HPDE6-E6E7 (cell line): ENCODE measurements around the gene RELB.

ENCODE experiments used
- DNase-seq: peaks from one replicate; pipeline ENCODE4 v3.0.0; 2011; ENCODE audit warnings: missing footprints; ENCODE audit errors: extremely low spot score

RELB gene

DNA sequence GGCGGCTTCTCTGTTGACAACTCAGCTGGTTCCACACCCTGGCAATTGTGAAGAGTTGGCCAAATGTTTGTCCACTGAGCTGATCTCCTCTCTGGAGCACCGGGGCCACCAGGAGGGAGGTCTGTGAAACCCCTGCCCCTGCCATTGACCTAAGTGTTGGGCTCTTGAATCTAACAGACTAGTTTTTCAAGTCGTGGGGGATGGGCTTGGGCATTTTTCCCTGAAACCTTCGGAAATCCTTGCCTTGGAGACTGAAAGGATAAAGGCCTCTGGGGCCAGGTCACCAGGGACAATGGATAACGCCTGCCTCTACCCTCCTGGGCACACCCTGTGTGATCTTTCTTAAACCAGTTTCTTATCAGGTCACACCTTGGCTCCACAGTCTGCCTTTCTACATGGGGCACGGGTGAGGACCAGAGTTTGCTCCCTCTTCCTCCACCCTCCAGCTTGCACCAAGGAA, 78.7 kb downstream of the RELB start:
- no peak for DNase-seq

DNA sequence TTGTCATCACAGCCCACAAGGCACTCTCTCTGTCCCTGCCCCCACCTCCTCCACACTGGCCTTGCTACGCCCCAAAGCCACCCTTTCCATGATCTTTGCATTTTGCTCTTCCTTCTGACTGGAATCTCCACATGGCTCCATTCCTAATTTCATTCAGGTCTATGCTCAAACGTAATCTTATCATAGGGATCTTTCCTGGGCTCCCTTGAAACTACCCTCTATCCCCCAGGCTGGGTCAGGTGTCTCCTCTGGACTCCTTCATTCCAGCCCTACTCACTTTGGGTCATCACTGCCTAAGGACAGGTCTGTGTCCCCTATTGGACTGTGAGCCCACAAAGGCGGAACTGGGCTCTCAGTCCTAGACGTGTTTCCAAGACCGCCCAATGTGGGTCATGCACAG, 80.9 kb downstream of the RELB start:
- DNase-seq, result no peak

DNA sequence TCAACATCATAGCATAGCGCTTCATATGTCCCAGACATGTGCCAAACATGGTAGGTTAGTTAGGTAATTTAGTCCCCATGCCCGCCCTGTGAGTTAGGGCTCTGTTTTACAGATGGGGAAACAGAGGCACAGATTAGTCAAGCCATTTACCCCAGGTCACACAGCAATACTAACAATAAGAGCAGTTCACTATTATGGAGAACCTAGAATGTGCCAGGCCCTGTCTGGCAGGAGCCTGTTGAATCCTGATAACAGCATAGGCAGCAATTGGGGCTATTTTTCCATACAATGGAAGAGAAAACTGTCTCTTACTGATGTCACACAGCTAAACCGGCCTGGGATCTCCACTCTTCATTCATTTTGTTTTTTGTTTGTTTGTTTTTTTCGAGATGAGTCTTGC, 85.2 kb downstream of the RELB start:
- no peak for DNase-seq

DNA sequence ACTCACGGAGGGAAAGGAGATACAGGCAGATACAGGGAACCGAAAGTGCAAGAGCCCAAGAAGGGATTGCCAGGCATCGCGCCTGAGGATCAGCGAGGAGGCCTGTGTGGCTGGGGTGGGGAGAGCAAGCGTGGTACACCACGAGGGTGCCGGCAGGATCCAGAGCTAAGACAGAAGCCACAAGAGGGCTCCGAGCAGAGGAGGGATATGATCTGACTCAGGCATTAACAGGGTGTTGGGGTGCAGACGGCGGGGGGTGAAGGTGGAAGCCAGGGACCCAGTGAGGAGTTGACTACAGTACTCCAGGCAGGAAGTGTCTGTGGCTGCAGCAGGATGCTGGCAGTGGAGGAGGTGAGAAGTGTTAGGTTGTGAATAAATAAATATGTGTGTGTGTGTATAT, 86.3 kb downstream of the RELB start:
- DNase-seq, result no peak
